GM18868 (cell line): ENCODE measurements around the gene KHK.
A peak's percentile ranks its signal among the peaks of the same experiment; 100 is the strongest.

ENCODE experiments used
- ATAC-seq: cut with Tn5 transposase; IDR thresholded peaks from one replicate; pipeline ENCODE4 v1.9.1; 2021; ENCODE audit warnings: mild to moderate bottlenecking, moderate library complexity; ENCODE audit not compliant: unreplicated experiment

Gene KHK

GRCh38 chr2:27126252-27126710 is 39.7 kb downstream of the KHK start:
- ATAC-seq = no peak

GRCh38 chr2:27127883-27128667 is 41.5 kb downstream of the KHK start:
- no peak for ATAC-seq

- no peak for ATAC-seq
These were observed 42.3 kb downstream of the KHK start for GRCh38 chr2:27128668-27129571.

- no peak for ATAC-seq
These were observed 43.8 kb downstream of the KHK start for GRCh38 chr2:27130396-27130795.

- no peak for ATAC-seq
These were observed 44.9 kb downstream of the KHK start for GRCh38 chr2:27131429-27131828.

GRCh38 chr2:27133195-27133875 is 46.8 kb downstream of the KHK start:
- no peak for ATAC-seq

GRCh38 chr2:27133905-27134780 is 47.6 kb downstream of the KHK start, which contains the start of gene PREB:
TSS of gene PREB (minus strand) at chr2:27134636. CDS start at chr2:27134421, 215 bp downstream.
- peak; percentile 85 for ATAC-seq

GRCh38 chr2:27134781-27135477 is 48.4 kb downstream of the KHK start:
- no peak for ATAC-seq

- no peak for ATAC-seq
These were observed 48.9 kb downstream of the KHK start for GRCh38 chr2:27135478-27135955.

- no peak for ATAC-seq
These were observed 50.2 kb downstream of the KHK start for GRCh38 chr2:27136751-27137150.

- no peak for ATAC-seq
These were observed 50.9 kb downstream of the KHK start for GRCh38 chr2:27137322-27137935.

- ATAC-seq = no peak
These were observed 51.5 kb downstream of the KHK start for GRCh38 chr2:27138111-27138510.

GRCh38 chr2:27139310-27139709 is 52.7 kb downstream of the KHK start, which contains the start of gene PRR30:
TSS of gene PRR30 (minus strand) at chr2:27139410. CDS start at chr2:27138329, 1,081 bp downstream.
- ATAC-seq = no peak

GRCh38 chr2:27143285-27143684 is 56.7 kb downstream of the KHK start:
- no peak for ATAC-seq

- no peak for ATAC-seq
These were observed 59.1 kb downstream of the KHK start for GRCh38 chr2:27145682-27146081.

GRCh38 chr2:27147935-27148334 is 61.4 kb downstream of the KHK start:
- no peak for ATAC-seq

- ATAC-seq = no peak
These were observed 62.3 kb downstream of the KHK start, which contains the start of gene TCF23 for GRCh38 chr2:27148801-27149439. TSS of gene TCF23 (plus strand) at chr2:27149004. CDS start at chr2:27149134, 130 bp downstream.
